Testis (tissue), 2 donors: ENCODE results near the gene GTPBP3.

Experiments used
- POLR2A ChIP-seq: fragments of 450-650 bp; IDR thresholded peaks from one replicate; pipeline ENCODE4 v1.6.1; 2017; ENCODE audit warnings: antibody characterized with exemption, mild to moderate bottlenecking, moderate library complexity
- TF ChIP-seq, protein P1 (sequence below), 3 experiments: fragments of 450-650 bp in 2 of 3; fragments of 200-600 bp in 1 of 3; sonication (generic) in 1 of 3; IDR thresholded peaks; one replicate each; pipeline ENCODE4 v1.5.1; 2016 to 2019; ENCODE audit warnings: antibody characterized with exemption in 3 of 3, mild to moderate bottlenecking in 2 of 3, moderate library complexity in 1 of 3

DNA sequence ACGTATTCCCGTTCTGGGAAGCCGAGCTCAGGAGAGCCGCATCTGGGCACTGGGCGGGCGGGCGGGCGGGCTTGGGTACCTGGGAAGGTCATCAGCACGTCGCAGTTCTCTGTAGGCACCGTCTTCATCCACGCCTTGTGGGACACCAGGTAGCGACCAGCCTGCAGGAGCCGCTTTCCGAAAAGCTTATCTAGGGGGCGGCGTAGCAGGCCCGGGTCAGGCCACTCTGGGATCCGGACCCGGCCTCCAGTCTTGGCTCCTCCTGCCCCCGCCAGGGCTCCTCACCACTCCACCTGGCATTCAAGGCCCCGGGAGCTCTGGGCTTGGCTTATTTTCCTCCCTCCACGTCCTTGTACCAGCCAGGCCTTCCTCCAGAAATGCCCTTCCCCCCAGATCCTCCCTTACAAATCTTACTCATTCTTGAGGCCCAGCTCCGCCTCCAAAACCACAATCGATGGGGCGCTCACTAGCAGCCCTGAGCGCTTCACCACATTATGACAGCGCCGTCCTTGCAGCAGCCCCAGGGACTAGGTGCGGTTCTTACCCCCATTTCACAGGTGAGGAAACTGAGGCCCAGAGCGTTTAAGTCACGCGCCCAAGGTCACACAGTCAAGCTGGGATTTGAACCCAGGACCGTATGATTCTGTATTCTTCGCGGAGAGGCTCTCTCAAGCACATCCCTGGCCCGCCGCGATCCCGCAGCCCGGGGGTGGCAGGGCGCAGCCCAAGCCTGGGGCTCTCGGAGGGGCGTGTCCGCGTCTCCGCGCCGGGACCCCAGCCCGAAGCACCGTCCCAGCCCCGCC, 3.5 kb upstream of the GTPBP3 start:
- TF ChIP-seq, protein P1, sequence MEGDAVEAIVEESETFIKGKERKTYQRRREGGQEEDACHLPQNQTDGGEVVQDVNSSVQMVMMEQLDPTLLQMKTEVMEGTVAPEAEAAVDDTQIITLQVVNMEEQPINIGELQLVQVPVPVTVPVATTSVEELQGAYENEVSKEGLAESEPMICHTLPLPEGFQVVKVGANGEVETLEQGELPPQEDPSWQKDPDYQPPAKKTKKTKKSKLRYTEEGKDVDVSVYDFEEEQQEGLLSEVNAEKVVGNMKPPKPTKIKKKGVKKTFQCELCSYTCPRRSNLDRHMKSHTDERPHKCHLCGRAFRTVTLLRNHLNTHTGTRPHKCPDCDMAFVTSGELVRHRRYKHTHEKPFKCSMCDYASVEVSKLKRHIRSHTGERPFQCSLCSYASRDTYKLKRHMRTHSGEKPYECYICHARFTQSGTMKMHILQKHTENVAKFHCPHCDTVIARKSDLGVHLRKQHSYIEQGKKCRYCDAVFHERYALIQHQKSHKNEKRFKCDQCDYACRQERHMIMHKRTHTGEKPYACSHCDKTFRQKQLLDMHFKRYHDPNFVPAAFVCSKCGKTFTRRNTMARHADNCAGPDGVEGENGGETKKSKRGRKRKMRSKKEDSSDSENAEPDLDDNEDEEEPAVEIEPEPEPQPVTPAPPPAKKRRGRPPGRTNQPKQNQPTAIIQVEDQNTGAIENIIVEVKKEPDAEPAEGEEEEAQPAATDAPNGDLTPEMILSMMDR (IDR thresholded peaks at IDR 0.05): no peak
- TF ChIP-seq POLR2A: no peak
